Neural progenitor cell (in vitro differentiated cells): ENCODE results near the gene SELENOM. TPM values are rescaled to one million over a fixed set of nuclear protein-coding genes. Genes with fewer than 3 reads are reported as not detected.
"Not testable (repeated sequence)": the region's sequence is repeated elsewhere in the genome, so short reads cannot be mapped to it uniquely, and the experiment has no call there.

Source experiments
- DNase-seq: peaks from one replicate; pipeline ENCODE4 v3.0.0-alpha.2; 2016; ENCODE audit warnings: low spot score
- H2AFZ ChIP-seq: fragments of 200-600 bp; sonication (generic); replicated peaks from 2 replicates; pipeline ENCODE4 v1.6.1; 2016; ENCODE audit warnings: antibody characterized with exemption
- H3F3A ChIP-seq: fragments of 200-600 bp; sonication (generic); 2 replicates; pipeline ENCODE4 v1.6.1; 2016; ENCODE audit warnings: antibody characterized with exemption, low read depth
- H3K27ac ChIP-seq: fragments of 200-600 bp; sonication (generic); 2 replicates; pipeline ENCODE4 v1.5.1; 2016; ENCODE audit warnings: mild to moderate bottlenecking
- H3K27me3 ChIP-seq: fragments of 200-600 bp; sonication (generic); 2 replicates; pipeline ENCODE4 v1.6.1; 2016; ENCODE audit warnings: mild to moderate bottlenecking, moderate library complexity
- H3K36me3 ChIP-seq: fragments of 200-600 bp; sonication (generic); 2 replicates; pipeline ENCODE4 v1.5.1; 2016
- H3K4me1 ChIP-seq: fragments of 200-600 bp; sonication (generic); 2 replicates; pipeline ENCODE4 v1.6.1; 2016; ENCODE audit warnings: mixed run types
- H3K4me2 ChIP-seq: fragments of 200-600 bp; sonication (generic); 2 replicates; pipeline ENCODE4 v1.6.1; 2016
- H3K4me3 ChIP-seq: fragments of 200-600 bp; sonication (generic); 2 replicates; pipeline ENCODE4 v1.5.1; 2016
- H3K79me2 ChIP-seq: fragments of 200-600 bp; sonication (generic); 2 replicates; pipeline ENCODE4 v1.6.1; 2016; ENCODE audit warnings: low read depth
- H3K9ac ChIP-seq: fragments of 200-600 bp; sonication (generic); 2 replicates; pipeline ENCODE4 v1.6.1; 2016
- H3K9me3 ChIP-seq: fragments of 200-600 bp; sonication (generic); 2 replicates; pipeline ENCODE4 v1.5.1; 2016; ENCODE audit warnings: low read depth
- H4K20me1 ChIP-seq: fragments of 200-600 bp; sonication (generic); 2 replicates; pipeline ENCODE4 v1.6.1; 2016; ENCODE audit warnings: low read depth
- H3K27ac Mint-ChIP-seq: 3 replicates; pipeline ENCODE4 v1.8.0; 2021; ENCODE audit warnings: mixed read lengths
- H3K27me3 Mint-ChIP-seq: 2 replicates; pipeline ENCODE4 v1.8.0; 2022; ENCODE audit warnings: low read depth, mild to moderate bottlenecking, inconsistent platforms, moderate library complexity, mixed read lengths; ENCODE audit not compliant: insufficient read depth
- H3K36me3 Mint-ChIP-seq: 3 replicates; pipeline ENCODE4 v1.8.0; 2021; ENCODE audit warnings: mixed read lengths
- H3K4me1 Mint-ChIP-seq: 3 replicates; pipeline ENCODE4 v1.8.0; 2021; ENCODE audit warnings: mixed read lengths
- H3K4me3 Mint-ChIP-seq: 3 replicates; pipeline ENCODE4 v1.8.0; 2021; ENCODE audit warnings: mild to moderate bottlenecking, moderate library complexity, mixed read lengths
- H3K9me3 Mint-ChIP-seq: 3 replicates; pipeline ENCODE4 v1.8.0; 2020; ENCODE audit warnings: mixed read lengths
- CTCF ChIP-seq: fragments of 200-600 bp; sonication (generic); IDR thresholded peaks from 2 replicates; pipeline ENCODE4 v1.5.1; 2017; ENCODE audit warnings: antibody characterized with exemption, mild to moderate bottlenecking
- EZH2 ChIP-seq: fragments of 200-600 bp; sonication (generic); IDR thresholded peaks from 2 replicates; pipeline ENCODE4 v1.6.1; 2017; ENCODE audit warnings: antibody characterized with exemption, mild to moderate bottlenecking, moderate library complexity
- EZH2phosphoT487 ChIP-seq: fragments of 200-600 bp; sonication (generic); IDR thresholded peaks from 2 replicates; pipeline ENCODE4 v1.6.1; 2017; ENCODE audit warnings: antibody characterized with exemption
- total RNA-seq: library from RNA; depleted of rRNA; stranded (reverse); fragments of >200 nt; gene quantifications from 2 replicates; pipeline ENCODE4 v1.2.3, GENCODE V29; 2015; ENCODE audit warnings: low replicate concordance

The SELENOM gene
- total RNA-seq, 1 donor from 2014 or later, result 7.4 TPM

- no peaks in the 10 kb centered on the region for H3K9me3 ChIP-seq
- no peak for DNase-seq
- H3F3A ChIP-seq, result no peaks in the 10 kb centered on the region
- H3K4me1 Mint-ChIP-seq, result peaks cover 2% of the 10 kb centered on the region
- no peak overlapping the region for H3K4me3 Mint-ChIP-seq
- no peak overlapping the region for H3K4me3 ChIP-seq
- peaks cover 7% of the 10 kb centered on the region for H3K27me3 Mint-ChIP-seq
- no peaks in the 10 kb centered on the region for H4K20me1 ChIP-seq
- no peak overlapping the region for H3K27ac ChIP-seq
- H3K27ac Mint-ChIP-seq, result no peak overlapping the region
- no peak overlapping the region for H2AFZ ChIP-seq
- H3K4me1 ChIP-seq, result peaks cover 3% of the 10 kb centered on the region
- H3K4me2 ChIP-seq, result no peak overlapping the region
- no peaks in the 10 kb centered on the region for H3K36me3 ChIP-seq
- H3K9me3 Mint-ChIP-seq, result no peaks in the 10 kb centered on the region
- no peak for TF ChIP-seq CTCF
- no peak for TF ChIP-seq EZH2
- no peak for TF ChIP-seq EZH2phosphoT487
- H3K27me3 ChIP-seq, result peaks cover 2% of the 10 kb centered on the region
- H3K79me2 ChIP-seq, result no peaks in the 10 kb centered on the region
- H3K36me3 Mint-ChIP-seq, result peaks cover 5% of the 10 kb centered on the region
- H3K9ac ChIP-seq, result no peak overlapping the region
Measured at GRCh38 chr22:31099386-31099785, 8.0 kb downstream of the SELENOM start.

- peak; percentile 69 for DNase-seq
- Histone ChIP-seq H3K79me2 (no peaks in the 10 kb centered on the region), H3K27me3 (no peaks in the 10 kb centered on the region), H2AFZ (no peak overlapping the region), H3K4me3 (no peak overlapping the region), H3K36me3 (no peaks in the 10 kb centered on the region), H3K4me2 (peak overlapping the region; percentile 31), H3F3A (no peaks in the 10 kb centered on the region), H3K9me3 (no peaks in the 10 kb centered on the region), H3K27ac (no peak overlapping the region), H3K9ac (no peak overlapping the region), H4K20me1 (no peaks in the 10 kb centered on the region), H3K4me1 (peaks cover 3% of the 10 kb centered on the region)
- Mint-ChIP-seq H3K4me1 (peaks cover 2% of the 10 kb centered on the region), H3K36me3 (peaks cover 5% of the 10 kb centered on the region), H3K4me3 (no peak overlapping the region), H3K9me3 (no peaks in the 10 kb centered on the region), H3K27ac (no peak overlapping the region), H3K27me3 (peaks cover 5% of the 10 kb centered on the region)
- TF ChIP-seq CTCF (no peak), EZH2 (no peak), EZH2phosphoT487 (no peak)
Measured at GRCh38 chr22:31098632-31099110, 8.7 kb downstream of the SELENOM start.

- no peaks in the 10 kb centered on the region for H3K9me3 ChIP-seq
- TF ChIP-seq EZH2phosphoT487, result no peak
- no peak for TF ChIP-seq CTCF
- TF ChIP-seq EZH2, result no peak
- H2AFZ ChIP-seq, result no peak overlapping the region
- no peak overlapping the region for H3K4me3 Mint-ChIP-seq
- peaks cover 2% of the 10 kb centered on the region for H3K27me3 Mint-ChIP-seq
- H3K79me2 ChIP-seq, result no peaks in the 10 kb centered on the region
- no peaks in the 10 kb centered on the region for H3K9me3 Mint-ChIP-seq
- no peaks in the 10 kb centered on the region for H3K27me3 ChIP-seq
- H3K4me1 ChIP-seq, result peaks cover 3% of the 10 kb centered on the region
- H3K27ac Mint-ChIP-seq, result no peak overlapping the region
- peaks cover 2% of the 10 kb centered on the region for H3K4me1 Mint-ChIP-seq
- peaks cover 5% of the 10 kb centered on the region for H3K36me3 Mint-ChIP-seq
- peak overlapping the region; percentile 31 for H3K4me2 ChIP-seq
- no peaks in the 10 kb centered on the region for H3F3A ChIP-seq
- H3K36me3 ChIP-seq, result no peaks in the 10 kb centered on the region
- no peak overlapping the region for H3K9ac ChIP-seq
- H3K27ac ChIP-seq, result no peak overlapping the region
- no peak overlapping the region for H3K4me3 ChIP-seq
- H4K20me1 ChIP-seq, result no peaks in the 10 kb centered on the region
- no peak for DNase-seq
Measured at GRCh38 chr22:31097941-31098631, 9.3 kb downstream of the SELENOM start.

- H3K4me2 ChIP-seq, H3K4me3 Mint-ChIP-seq, H2AFZ ChIP-seq, H4K20me1 ChIP-seq, H3K36me3 Mint-ChIP-seq, H3K27ac Mint-ChIP-seq, H3K4me1 ChIP-seq, DNase-seq, H3K36me3 ChIP-seq, H3K4me1 Mint-ChIP-seq, H3K27me3 Mint-ChIP-seq, H3K9ac ChIP-seq, H3K27me3 ChIP-seq, H3K4me3 ChIP-seq, H3F3A ChIP-seq, H3K79me2 ChIP-seq, H3K9me3 ChIP-seq, H3K9me3 Mint-ChIP-seq, H3K27ac ChIP-seq: not testable (repeated sequence)
Measured at GRCh38 chr22:31097539-31097938, 9.8 kb downstream of the SELENOM start.
